HG03280 (cell line): Measurements from ENCODE around the gene NCKAP5.
"Not testable (repeated sequence)": the region's sequence is repeated elsewhere in the genome, so short reads cannot be mapped to it uniquely, and the experiment has no call there.

Source experiments
- ATAC-seq: cut with Tn5 transposase; IDR thresholded peaks from one replicate; pipeline ENCODE4 v1.9.1; 2021; ENCODE audit warnings: mild to moderate bottlenecking, moderate library complexity; ENCODE audit not compliant: unreplicated experiment

NCKAP5 gene

DNA sequence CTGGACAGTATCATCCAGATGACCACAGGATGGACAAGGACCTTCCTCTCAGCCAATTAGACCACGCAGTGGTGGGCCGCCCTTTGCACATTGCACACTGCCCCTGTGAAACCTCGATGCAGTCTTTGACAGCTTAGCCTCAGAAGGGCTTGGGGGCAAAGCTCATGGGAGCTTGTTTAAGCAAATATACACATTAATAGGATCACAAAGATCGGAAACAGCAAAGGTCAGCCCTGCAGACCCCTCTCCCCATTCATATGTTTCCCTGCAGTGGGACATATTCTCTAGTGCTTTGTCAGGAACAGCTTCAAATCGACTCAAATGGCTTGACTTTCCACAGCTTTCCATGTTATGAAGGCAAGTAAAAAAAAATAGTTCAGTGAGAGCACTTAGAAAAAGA lies 708.7 kb downstream of the NCKAP5 start:
- ATAC-seq, result no peak

DNA sequence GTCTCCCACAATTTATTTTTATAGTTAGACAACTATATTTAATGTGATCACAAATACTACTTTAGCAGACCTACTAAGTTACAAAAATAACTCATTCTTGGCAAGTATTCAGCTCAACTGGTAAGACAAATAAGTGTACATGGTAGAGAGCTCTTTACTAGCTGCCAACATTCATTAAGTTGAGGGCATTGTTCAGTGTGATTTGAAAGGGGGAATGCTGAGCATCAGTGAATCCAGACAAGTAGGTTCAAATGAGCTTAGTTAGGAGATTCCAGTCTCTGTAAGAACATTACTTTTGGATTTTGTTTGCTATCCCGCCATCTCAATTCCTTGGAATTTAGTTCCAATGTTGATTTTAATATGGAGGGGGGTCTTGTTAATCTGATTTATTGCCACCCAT lies 710.9 kb downstream of the NCKAP5 start:
- ATAC-seq, result no peak

DNA sequence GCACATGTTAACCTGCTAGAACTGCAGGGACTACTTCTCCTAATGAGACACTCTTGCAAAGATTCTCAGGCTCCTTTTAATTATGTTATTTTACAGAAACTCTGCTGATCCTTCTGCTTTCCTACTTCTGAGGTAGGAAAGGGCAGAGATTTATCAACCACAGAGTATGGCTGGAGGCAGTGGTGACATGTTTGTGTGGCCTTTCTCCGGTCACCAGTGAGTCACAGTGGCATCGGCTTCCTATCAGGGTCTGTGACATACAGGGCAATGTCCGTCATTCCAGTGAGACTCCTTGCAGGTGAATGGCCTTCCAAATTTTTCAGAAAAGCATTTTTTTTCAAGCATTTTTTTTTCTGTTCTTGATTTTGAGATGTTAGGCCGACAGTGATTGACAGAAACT lies 717.6 kb downstream of the NCKAP5 start:
- no peak for ATAC-seq

DNA sequence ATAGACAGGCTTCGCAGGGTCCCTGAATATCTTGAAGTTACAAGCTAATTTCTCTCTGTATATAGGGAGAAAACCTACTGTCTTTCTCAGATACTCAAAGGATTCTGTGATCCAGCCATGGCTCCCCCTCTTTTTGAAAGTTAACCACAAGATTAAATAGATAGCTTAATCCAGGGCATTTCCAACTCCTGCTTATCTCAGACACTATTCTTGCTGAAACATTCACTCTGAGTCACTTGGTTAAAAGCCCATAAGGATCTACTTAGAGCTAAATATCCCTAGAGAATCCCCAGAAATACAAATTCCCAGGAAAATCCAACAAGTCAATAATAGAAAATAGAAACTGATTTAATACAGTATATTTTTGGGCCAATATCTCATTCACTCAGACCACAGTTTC lies 719.1 kb downstream of the NCKAP5 start:
- no peak for ATAC-seq

GRCh38 chr2:132845339-132845738 lies 722.9 kb downstream of the NCKAP5 start:
- ATAC-seq, result no peak

- no peak for ATAC-seq
Observed at GRCh38 chr2:132844585-132844984, 723.7 kb downstream of the NCKAP5 start.

- ATAC-seq, result no peak
Observed at GRCh38 chr2:132837769-132838168, 730.5 kb downstream of the NCKAP5 start.

- no peak for ATAC-seq
Observed at GRCh38 chr2:132830321-132830827, 737.9 kb downstream of the NCKAP5 start.

DNA sequence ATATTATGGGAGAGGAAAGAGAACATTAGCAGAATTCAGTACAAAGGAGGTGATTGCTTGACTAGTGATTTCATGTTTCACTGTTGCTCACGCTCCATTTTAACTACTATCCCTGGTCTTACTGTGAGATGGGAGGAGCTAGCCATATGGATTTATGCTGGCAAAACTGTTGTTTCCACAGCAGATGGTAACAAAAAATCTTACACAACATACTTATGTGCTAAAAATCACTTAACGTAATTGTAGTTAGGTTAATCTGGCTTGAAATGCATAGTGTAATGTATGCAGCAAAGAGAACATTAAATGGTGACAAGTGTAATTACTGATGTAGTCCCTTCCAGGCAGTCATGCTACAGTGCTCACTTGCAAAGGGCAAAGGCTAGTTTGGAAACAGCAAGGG lies 742.7 kb downstream of the NCKAP5 start:
- no peak for ATAC-seq

- ATAC-seq, result no peak
Observed at GRCh38 chr2:132824716-132825115, 743.5 kb downstream of the NCKAP5 start.

DNA sequence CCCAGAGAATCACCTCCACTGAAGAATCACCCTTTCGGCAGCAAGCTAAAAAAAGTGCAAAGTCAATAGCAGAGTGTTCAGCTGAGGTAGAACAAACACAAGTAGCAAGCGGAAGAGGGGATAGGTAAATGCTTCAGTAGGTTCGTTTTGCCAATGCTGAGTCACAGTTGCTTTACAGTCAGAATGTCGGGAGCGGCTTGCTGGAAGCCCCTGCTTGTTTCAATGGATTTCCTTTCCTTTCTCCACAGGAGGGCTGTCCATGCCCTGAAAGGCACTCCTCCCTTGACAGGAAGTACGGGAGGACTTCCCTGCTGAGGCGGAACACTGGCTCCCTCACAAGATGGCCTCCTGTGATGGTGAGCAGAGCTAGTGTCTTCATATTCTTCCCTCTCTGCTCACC lies 752.0 kb downstream of the NCKAP5 start:
- ATAC-seq, result no peak

DNA sequence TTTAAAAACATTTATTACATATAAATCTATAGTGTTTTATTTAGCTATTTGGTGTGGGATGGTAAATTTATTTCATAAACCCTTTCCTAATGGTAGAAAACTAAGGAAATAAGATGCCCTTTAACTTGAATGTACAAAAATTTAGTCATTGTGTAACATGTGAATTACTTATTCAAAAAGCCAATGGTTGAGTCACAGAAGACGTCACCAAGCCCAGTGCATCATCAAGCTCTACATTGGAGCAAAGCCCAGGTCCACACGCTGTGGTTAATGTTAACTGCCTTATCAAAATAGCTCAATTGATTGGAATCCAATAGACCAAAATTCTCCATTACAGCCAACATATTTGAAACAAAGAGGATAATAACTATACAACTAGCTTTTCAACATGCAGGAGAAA lies 752.7 kb downstream of the NCKAP5 start:
- no peak for ATAC-seq

GRCh38 chr2:132814651-132815050 lies 753.6 kb downstream of the NCKAP5 start:
- ATAC-seq, result no peak

- ATAC-seq, result no peak
Observed at GRCh38 chr2:132813422-132813821, 754.8 kb downstream of the NCKAP5 start.

GRCh38 chr2:132811148-132811915 lies 756.9 kb downstream of the NCKAP5 start:
- no peak for ATAC-seq

DNA sequence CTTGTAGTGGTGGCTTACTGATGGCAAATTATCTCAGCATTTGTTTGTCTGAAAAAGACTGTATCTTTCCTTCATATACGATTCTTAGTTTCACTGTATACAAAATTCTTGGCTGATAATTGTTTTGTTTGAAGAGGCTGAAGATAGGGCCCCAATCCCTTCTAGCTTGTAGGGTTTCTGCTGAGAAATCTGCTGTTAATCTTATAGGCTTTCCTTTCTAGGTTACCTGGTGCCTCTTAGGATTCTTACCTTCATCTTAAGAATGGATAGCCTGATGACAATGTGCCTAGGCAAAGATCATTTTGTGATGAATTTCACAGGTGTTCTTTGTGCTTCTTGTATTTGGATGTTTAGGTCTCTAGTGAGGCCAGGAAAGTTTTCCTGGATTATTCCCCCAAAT lies 758.3 kb downstream of the NCKAP5 start:
- not testable (repeated sequence) for ATAC-seq

DNA sequence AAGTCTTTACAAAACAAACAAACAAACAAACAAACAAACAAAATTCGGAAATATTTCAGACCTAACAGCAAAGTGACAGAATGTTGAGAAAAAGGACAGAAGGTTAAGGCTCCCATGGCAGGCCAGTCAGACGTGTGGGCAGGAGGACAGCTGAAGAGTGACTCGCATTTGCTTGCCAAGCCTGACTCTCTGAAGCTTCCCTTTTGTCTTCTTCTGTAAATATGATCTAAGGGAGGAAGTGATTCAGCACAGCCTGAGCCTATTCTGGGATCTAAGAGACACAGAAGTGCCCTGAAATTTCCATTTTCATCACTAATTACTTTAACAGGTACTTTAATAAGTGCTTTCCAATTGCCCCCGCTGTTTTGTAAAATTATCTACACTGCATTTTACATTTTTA lies 764.2 kb downstream of the NCKAP5 start:
- no peak for ATAC-seq

GRCh38 chr2:132798341-132798740 lies 769.9 kb downstream of the NCKAP5 start:
- ATAC-seq, result no peak

- no peak for ATAC-seq
Observed at GRCh38 chr2:132797556-132797955, 770.7 kb downstream of the NCKAP5 start.

DNA sequence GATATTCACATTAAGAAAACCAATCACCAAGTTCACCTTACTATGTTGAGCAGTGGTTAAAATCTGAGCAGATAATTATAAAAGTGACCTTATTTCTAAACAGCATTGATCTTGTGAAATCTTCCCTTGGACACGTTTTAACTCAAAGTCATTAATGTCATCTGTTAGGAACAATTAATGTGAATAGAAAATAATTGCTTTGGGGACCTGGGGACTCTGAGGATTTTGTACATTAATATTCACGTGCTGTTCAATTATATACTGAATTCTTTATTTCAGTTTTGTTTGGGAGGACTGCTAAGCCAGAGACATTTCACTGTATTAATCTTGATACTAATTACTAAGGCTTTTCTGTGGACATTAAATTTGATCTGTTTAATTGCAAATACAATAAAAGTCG lies 771.2 kb downstream of the NCKAP5 start:
- no peak for ATAC-seq

DNA sequence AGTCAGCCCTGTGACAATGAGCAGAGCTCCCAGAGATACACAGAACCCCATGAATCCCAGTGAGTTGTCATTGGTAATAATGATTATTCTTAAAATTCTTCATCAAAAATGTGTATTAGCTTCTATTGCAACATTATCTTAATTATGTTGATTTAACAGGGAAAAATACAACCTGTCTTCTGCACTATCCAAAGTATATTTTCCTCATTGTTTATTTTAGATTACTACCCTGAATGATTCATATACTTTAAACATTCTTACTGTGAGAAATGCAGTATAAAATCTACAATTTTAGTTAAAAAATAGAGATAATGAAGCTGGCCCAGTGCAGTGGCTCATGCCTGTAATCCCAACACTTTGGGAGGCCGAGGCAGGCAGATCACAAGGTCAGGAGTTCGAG lies 773.0 kb downstream of the NCKAP5 start:
- ATAC-seq, result no peak

- no peak for ATAC-seq
Observed at GRCh38 chr2:132793532-132793931, 774.7 kb downstream of the NCKAP5 start.

- no peak for ATAC-seq
Observed at GRCh38 chr2:132790207-132790785, 778.0 kb downstream of the NCKAP5 start.
